ENCODE results near the gene NAP1L4. TPM values are rescaled to one million over a fixed set of nuclear protein-coding genes. Genes with fewer than 3 reads are reported as not detected.

NAP1L4 gene
- total RNA-seq, 2 experiments from 2014 or later: 346 to 363 TPM

- POLR2A ChIA-PET: interaction anchor here (0.7 to 2.4 kb wide), 6 partner anchors 10 to 42 kb away, joined by 3 to 20 read pairs (median 4); partner anchors contain the start of gene PHLDA2
- H3K36me3 Mint-ChIP-seq: peaks cover 9% of the 10 kb centered on the region
- no peaks in the 10 kb centered on the region for H3K27me3 Mint-ChIP-seq
- peak overlapping the region; percentile 71 for H3K4me3 Mint-ChIP-seq
- peak overlapping the region; percentile 47 for H3K27ac Mint-ChIP-seq
- ATAC-seq (ENCODE audit: low read depth) (no peak), DNase-seq (no peak)
- no peaks in the 10 kb centered on the region for H3K9me3 Mint-ChIP-seq
- peaks cover 20% of the 10 kb centered on the region for H3K4me1 Mint-ChIP-seq
Measured at GRCh38 chr11:2902784-2903671, 89.1 kb downstream of the NAP1L4 start.

GRCh38 chr11:2901854-2902783, 90.0 kb downstream of the NAP1L4 start:
- peaks cover 23% of the 10 kb centered on the region for H3K4me1 Mint-ChIP-seq
- ATAC-seq (ENCODE audit: low read depth): peak; percentile 89
- H3K36me3 Mint-ChIP-seq: peaks cover 9% of the 10 kb centered on the region
- DNase-seq: peak; percentile 91
- no peaks in the 10 kb centered on the region for H3K9me3 Mint-ChIP-seq
- H3K4me3 Mint-ChIP-seq: peak overlapping the region; percentile 71
- peak overlapping the region; percentile 62 for H3K27ac Mint-ChIP-seq
- H3K27me3 Mint-ChIP-seq: no peaks in the 10 kb centered on the region
- POLR2A ChIA-PET: interaction anchor here (0.7 to 2.4 kb wide), 6 partner anchors 9 to 43 kb away, joined by 3 to 20 read pairs (median 4); partner anchors contain the start of gene PHLDA2

- Mint-ChIP-seq H3K9me3 (no peaks in the 10 kb centered on the region), H3K27me3 (no peaks in the 10 kb centered on the region), H3K4me1 (peaks cover 23% of the 10 kb centered on the region), H3K4me3 (peak overlapping the region; percentile 71), H3K36me3 (peaks cover 9% of the 10 kb centered on the region), H3K27ac (peak overlapping the region; percentile 62)
- ATAC-seq (ENCODE audit: low read depth): no peak
- no peak for DNase-seq
- POLR2A ChIA-PET: interaction anchor here (2.4 kb wide), 1 partner anchor 28 kb away, joined by 10 read pairs; the partner anchor contains the start of gene PHLDA2
Measured at GRCh38 chr11:2901196-2901796, 90.8 kb downstream of the NAP1L4 start.

- Mint-ChIP-seq H3K9me3 (no peaks in the 10 kb centered on the region), H3K4me1 (peaks cover 21% of the 10 kb centered on the region), H3K36me3 (no peaks in the 10 kb centered on the region), H3K27me3 (no peaks in the 10 kb centered on the region), H3K27ac (peak overlapping the region; percentile 99), H3K4me3 (peak overlapping the region; percentile 89)
- ATAC-seq (ENCODE audit: low read depth) (no peak), DNase-seq (no peak)
- POLR2A ChIA-PET: interaction anchor here (1.2 to 1.7 kb wide), 3 partner anchors 31 to 366 kb away, joined by 4 to 6 read pairs (median 5); partner anchors contain the start of gene PHLDA2
Measured at GRCh38 chr11:2899080-2899783, 92.9 kb downstream of the NAP1L4 start.

GRCh38 chr11:2898366-2899079, 93.6 kb downstream of the NAP1L4 start:
- Mint-ChIP-seq H3K27me3 (no peaks in the 10 kb centered on the region), H3K4me1 (peaks cover 23% of the 10 kb centered on the region), H3K36me3 (no peaks in the 10 kb centered on the region), H3K27ac (peak overlapping the region; percentile 99), H3K9me3 (no peaks in the 10 kb centered on the region), H3K4me3 (peak overlapping the region; percentile 89)
- ATAC-seq (ENCODE audit: low read depth): peak; percentile 72
- POLR2A ChIA-PET: interaction anchor here (0.8 to 1.7 kb wide), 4 partner anchors 20 to 365 kb away, joined by 3 to 6 read pairs (median 4); partner anchors contain the start of gene PHLDA2
- DNase-seq: peak; percentile 68

- POLR2A ChIA-PET: no interaction called here
- H3K4me1 Mint-ChIP-seq: peaks cover 30% of the 10 kb centered on the region
Measured at GRCh38 chr11:2897048-2897447, 95.1 kb downstream of the NAP1L4 start.

GRCh38 chr11:2896047-2896446, 96.1 kb downstream of the NAP1L4 start:
- Mint-ChIP-seq H3K4me3 (no peak overlapping the region), H3K27me3 (no peaks in the 10 kb centered on the region), H3K27ac (no peak overlapping the region), H3K36me3 (no peaks in the 10 kb centered on the region), H3K4me1 (peaks cover 37% of the 10 kb centered on the region), H3K9me3 (no peaks in the 10 kb centered on the region)
- POLR2A ChIA-PET: no interaction called here
- no peak for ATAC-seq (ENCODE audit: low read depth)
- no peak for DNase-seq

More at GRCh38 chr11:2897048-2897447, 95.1 kb downstream of the NAP1L4 start:
- Mint-ChIP-seq H3K36me3 (no peaks in the 10 kb centered on the region), H3K9me3 (no peaks in the 10 kb centered on the region), H3K4me3 (no peak overlapping the region), H3K27me3 (no peaks in the 10 kb centered on the region), H3K27ac (peak overlapping the region; percentile 56)
- ATAC-seq (ENCODE audit: low read depth) (no peak), DNase-seq (no peak)

Other genes starting within 250 kb of the NAP1L4 start
- gene CDKN1C, start 106.6 kb downstream of the NAP1L4 start, total RNA-seq: 1 to 10 TPM; 2.9 to 3.1 TPM
- under 1 TPM; 0.55 to 0.65 TPM for gene PHLDA2, start 62.9 kb downstream of the NAP1L4 start, total RNA-seq
- 100 to 1,000 TPM; 100 to 111 TPM for gene CARS1, start 65.1 kb upstream of the NAP1L4 start, total RNA-seq
- gene OSBPL5, start 173.0 kb upstream of the NAP1L4 start, total RNA-seq: 10 to 100 TPM; 13.0 to 13.2 TPM
- not detected for gene MRGPRG, start 226.5 kb upstream of the NAP1L4 start, total RNA-seq
- gene MRGPRE, start 240.1 kb upstream of the NAP1L4 start, total RNA-seq: not detected

Data from activated naive CD8-positive, alpha-beta T cell treated with anti-CD3 and anti-CD28 coated beads, Interleukin-2, amount 10 ng/mL, durations not matched to agents 7 days and 5 days (primary cell).